OCI-LY3 (cell line): ENCODE measurements around the gene PPP1CB.

Experiments used
- H2AFZ ChIP-seq: fragments of 200-600, 300-600 bp; shearing (Covaris generic); 2 replicates; pipeline ENCODE4 v1.6.0; 2014; ENCODE audit warnings: antibody characterized with exemption, low read depth, low read length
- H3K27ac ChIP-seq: fragments of 200-600, 300-600 bp; sonication (generic); 2 replicates; pipeline ENCODE4 v1.5.1; 2014; ENCODE audit warnings: mild to moderate bottlenecking, low read length, moderate library complexity, mixed read lengths
- H3K27me3 ChIP-seq: fragments of 200-600, 300-600 bp; sonication (generic); 2 replicates; pipeline ENCODE4 v1.6.1; 2014; ENCODE audit warnings: low read depth, low read length, mixed read lengths
- H3K36me3 ChIP-seq: fragments of 200-600, 300-600 bp; sonication (generic); replicated peaks from 2 replicates; pipeline ENCODE3; 2014; ENCODE audit warnings: low read depth, low read length, mixed read lengths
- H3K4me1 ChIP-seq: fragments of 300-600, 200-600 bp; sonication (generic); 2 replicates; pipeline ENCODE4 v1.6.1; 2014; ENCODE audit warnings: low read length, mixed read lengths
- H3K4me2 ChIP-seq: fragments of 200-600, 300-600 bp; sonication (generic); 2 replicates; pipeline ENCODE4 v1.6.1; 2014; ENCODE audit warnings: low read length, mixed read lengths
- H3K4me3 ChIP-seq: fragments of 300-600, 200-600 bp; sonication (generic); 2 replicates; pipeline ENCODE4 v1.5.1; 2014; ENCODE audit warnings: antibody characterized with exemption, mild to moderate bottlenecking, low read length, moderate library complexity
- H3K79me2 ChIP-seq: fragments of 300-600, 200-600 bp; shearing (Covaris generic); 2 replicates; pipeline ENCODE4 v1.6.1; 2014; ENCODE audit warnings: mild to moderate bottlenecking, low read length, mixed read lengths
- H3K9ac ChIP-seq: fragments of 300-600, 200-600 bp; shearing (Covaris generic); 2 replicates; pipeline ENCODE4 v1.6.0; 2014; ENCODE audit warnings: mild to moderate bottlenecking, low read length, moderate library complexity
- H3K9me3 ChIP-seq: fragments of 200-600, 300-600 bp; shearing (Covaris generic); 2 replicates; pipeline ENCODE4 v1.6.1; 2014; ENCODE audit warnings: low read length, mixed read lengths; ENCODE audit not compliant: insufficient read depth
- H4K20me1 ChIP-seq: fragments of 200-600, 300-600 bp; sonication (generic); 2 replicates; pipeline ENCODE4 v1.6.1; 2016; ENCODE audit warnings: low read length, mixed read lengths; ENCODE audit not compliant: insufficient read depth
- EZH2phosphoT487 ChIP-seq: fragments of 200-600 bp; shearing (Covaris generic); IDR thresholded peaks from 2 replicates; pipeline ENCODE4 v1.6.1; 2018; ENCODE audit warnings: antibody characterized with exemption, mixed run types, low read depth
- TF ChIP-seq, protein P1 (sequence below): fragments of 200-600, 300-600 bp; sonication (generic); IDR thresholded peaks from 2 replicates; pipeline ENCODE4 v1.5.1; 2014; ENCODE audit warnings: antibody characterized with exemption, low read length, low read depth

PPP1CB gene

GRCh38 chr2:28796620-28797019 lies 45.0 kb downstream of the PPP1CB start:
- H3K4me2 ChIP-seq, result no peak overlapping the region
- H3K27ac ChIP-seq, result no peak overlapping the region
- H3K9me3 ChIP-seq, result no peaks in the 10 kb centered on the region
- H4K20me1 ChIP-seq, result peaks cover 41% of the 10 kb centered on the region
- no peaks in the 10 kb centered on the region for H3K4me1 ChIP-seq
- peaks cover 60% of the 10 kb centered on the region for H3K36me3 ChIP-seq
- no peak overlapping the region for H2AFZ ChIP-seq
- no peak overlapping the region for H3K4me3 ChIP-seq
- H3K79me2 ChIP-seq, result peaks cover 33% of the 10 kb centered on the region
- H3K9ac ChIP-seq, result no peak overlapping the region
- no peaks in the 10 kb centered on the region for H3K27me3 ChIP-seq
- TF ChIP-seq, protein P1, sequence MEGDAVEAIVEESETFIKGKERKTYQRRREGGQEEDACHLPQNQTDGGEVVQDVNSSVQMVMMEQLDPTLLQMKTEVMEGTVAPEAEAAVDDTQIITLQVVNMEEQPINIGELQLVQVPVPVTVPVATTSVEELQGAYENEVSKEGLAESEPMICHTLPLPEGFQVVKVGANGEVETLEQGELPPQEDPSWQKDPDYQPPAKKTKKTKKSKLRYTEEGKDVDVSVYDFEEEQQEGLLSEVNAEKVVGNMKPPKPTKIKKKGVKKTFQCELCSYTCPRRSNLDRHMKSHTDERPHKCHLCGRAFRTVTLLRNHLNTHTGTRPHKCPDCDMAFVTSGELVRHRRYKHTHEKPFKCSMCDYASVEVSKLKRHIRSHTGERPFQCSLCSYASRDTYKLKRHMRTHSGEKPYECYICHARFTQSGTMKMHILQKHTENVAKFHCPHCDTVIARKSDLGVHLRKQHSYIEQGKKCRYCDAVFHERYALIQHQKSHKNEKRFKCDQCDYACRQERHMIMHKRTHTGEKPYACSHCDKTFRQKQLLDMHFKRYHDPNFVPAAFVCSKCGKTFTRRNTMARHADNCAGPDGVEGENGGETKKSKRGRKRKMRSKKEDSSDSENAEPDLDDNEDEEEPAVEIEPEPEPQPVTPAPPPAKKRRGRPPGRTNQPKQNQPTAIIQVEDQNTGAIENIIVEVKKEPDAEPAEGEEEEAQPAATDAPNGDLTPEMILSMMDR, result no peak
- TF ChIP-seq EZH2phosphoT487, result no peak

DNA sequence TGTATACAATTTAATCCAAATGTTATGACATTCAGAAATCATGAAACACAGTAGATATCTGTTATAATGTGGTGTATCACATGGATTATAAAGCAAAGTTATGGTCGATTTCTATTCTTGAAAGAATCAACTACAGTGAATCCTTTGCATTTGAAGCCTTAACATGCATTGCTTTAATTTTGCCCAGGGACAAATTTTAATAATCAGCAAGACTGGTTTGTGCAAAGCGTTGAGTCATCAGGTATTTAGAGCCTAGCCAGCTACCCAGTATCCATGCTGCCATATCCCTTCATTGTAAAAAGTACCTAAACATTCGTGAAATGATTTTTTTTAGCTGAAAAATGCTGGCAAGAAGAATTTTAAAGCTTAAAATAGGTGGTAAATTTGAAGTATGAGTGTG lies 50.1 kb downstream of the PPP1CB start:
- Histone ChIP-seq H4K20me1 (peaks cover 24% of the 10 kb centered on the region), H3K36me3 (peaks cover 48% of the 10 kb centered on the region), H3K4me2 (no peak overlapping the region), H3K9me3 (no peaks in the 10 kb centered on the region), H3K79me2 (peaks cover 10% of the 10 kb centered on the region), H3K9ac (no peak overlapping the region), H3K4me1 (no peaks in the 10 kb centered on the region), H3K4me3 (no peak overlapping the region), H2AFZ (no peak overlapping the region), H3K27me3 (no peaks in the 10 kb centered on the region), H3K27ac (no peak overlapping the region)
- TF ChIP-seq, protein P1, result no peak
- TF ChIP-seq EZH2phosphoT487, result no peak

DNA sequence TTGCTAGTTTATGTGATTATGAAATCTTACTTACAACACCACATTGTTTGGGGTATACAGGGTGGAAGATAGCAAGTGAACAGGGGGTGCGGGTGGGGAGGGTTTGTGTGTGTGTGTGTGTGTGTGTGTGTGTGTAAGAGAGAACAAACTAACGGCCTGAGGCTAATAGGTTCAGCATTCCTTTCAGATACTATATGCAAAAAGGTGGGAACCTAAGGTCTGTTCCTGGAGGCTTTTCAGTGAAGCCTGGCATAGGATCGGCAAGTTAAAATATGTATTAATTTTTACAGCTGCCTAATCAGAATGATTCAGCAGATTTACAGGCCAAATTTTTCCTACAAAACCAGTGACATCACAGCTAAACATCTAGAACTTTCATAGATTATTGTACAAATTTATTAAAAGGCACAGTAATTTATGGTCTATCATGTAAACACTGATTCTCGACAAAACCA lies 51.4 kb downstream of the PPP1CB start:
- Histone ChIP-seq H3K27ac (no peak overlapping the region), H2AFZ (no peak overlapping the region), H3K4me3 (no peak overlapping the region), H3K9me3 (no peaks in the 10 kb centered on the region), H3K9ac (no peak overlapping the region), H3K79me2 (no peaks in the 10 kb centered on the region; the same call in 1 of the 2 replicates), H3K27me3 (no peaks in the 10 kb centered on the region), H3K4me2 (no peak overlapping the region), H3K4me1 (no peaks in the 10 kb centered on the region), H4K20me1 (peaks cover 11% of the 10 kb centered on the region; the same call in 1 of the 2 replicates), H3K36me3 (peaks cover 48% of the 10 kb centered on the region)
- TF ChIP-seq, protein P1, result no peak
- TF ChIP-seq EZH2phosphoT487, result no peak

DNA sequence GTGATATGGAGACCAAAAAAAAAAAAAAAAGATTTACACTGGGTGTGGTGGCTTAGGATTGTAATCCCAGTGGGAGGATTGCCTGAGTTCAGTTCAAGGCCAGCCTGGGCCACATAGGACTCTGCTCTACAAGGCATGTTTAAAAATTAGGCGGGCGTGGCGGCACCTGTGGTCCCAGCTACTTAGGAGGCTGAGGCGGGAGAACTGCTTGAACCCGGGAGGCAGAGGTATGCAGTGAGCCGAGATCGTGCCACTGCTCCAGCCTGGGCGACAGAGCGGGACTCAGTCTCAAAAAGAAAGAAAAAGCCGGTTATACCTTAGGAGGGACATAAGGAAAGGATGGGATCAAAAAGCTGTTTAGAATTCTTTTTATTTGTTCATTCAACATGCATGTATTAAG lies 58.3 kb downstream of the PPP1CB start:
- Histone ChIP-seq H3K4me2 (no peak overlapping the region), H3K9ac (no peak overlapping the region), H3K79me2 (no peaks in the 10 kb centered on the region), H3K27ac (no peak overlapping the region), H3K36me3 (peaks cover 24% of the 10 kb centered on the region), H3K4me1 (no peaks in the 10 kb centered on the region), H2AFZ (no peak overlapping the region), H3K27me3 (no peaks in the 10 kb centered on the region), H3K9me3 (no peaks in the 10 kb centered on the region), H3K4me3 (no peak overlapping the region), H4K20me1 (no peaks in the 10 kb centered on the region)
- no peak for TF ChIP-seq EZH2phosphoT487
- TF ChIP-seq, protein P1, result no peak
